Measurements from ENCODE around the gene PCDHGA11. TPM values are rescaled to one million over a fixed set of nuclear protein-coding genes. Genes with fewer than 3 reads are reported as not detected.

PCDHGA11 gene
- total and polyA plus RNA-seq, 2 of the 4 experiments (the other 2 are of a cell fraction): 5.4 to 6.9 TPM

DNA sequence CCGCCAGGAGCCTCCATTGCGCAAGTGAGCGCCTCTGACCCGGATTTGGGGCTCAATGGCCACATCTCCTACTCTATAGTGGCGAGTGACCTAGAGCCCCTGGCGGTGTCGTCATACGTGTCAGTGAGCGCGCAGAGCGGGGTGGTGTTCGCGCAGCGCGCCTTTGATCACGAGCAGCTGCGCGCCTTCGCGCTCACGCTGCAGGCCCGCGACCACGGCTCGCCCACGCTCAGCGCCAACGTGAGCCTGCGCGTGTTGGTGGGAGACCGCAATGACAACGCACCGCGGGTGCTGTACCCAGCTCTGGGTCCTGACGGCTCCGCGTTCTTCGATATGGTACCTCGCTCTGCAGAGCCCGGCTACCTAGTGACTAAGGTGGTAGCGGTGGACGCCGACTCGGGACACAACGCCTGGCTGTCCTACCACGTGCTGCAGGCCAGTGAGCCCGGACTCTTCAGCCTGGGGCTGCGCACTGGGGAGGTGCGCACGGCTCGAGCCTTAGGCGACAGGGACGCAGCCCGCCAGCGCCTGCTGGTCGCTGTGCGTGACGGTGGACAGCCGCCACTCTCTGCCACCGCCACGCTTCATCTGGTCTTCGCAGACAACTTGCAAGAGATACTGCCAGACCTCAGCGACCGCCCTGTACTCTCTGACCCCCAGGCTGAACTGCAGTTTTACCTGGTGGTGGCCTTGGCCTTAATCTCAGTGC is 11.1 kb upstream of the PCDHGA11 start:
- H3K4me2 ChIP-seq (ENCODE audit: low read depth, low read length): no peak overlapping the region
- H3K27me3 ChIP-seq (ENCODE audit: control insufficient read depth, insufficient read depth, low read length): no peaks in the 10 kb centered on the region
- dilution Hi-C loops (cut with HindIII; ENCODE audit: low sequenced_read_pairs, unreplicated experiment): no loop called here
- H2BK120ac ChIP-seq (ENCODE audit: low read depth, low read length): no peak overlapping the region
- H2BK20ac ChIP-seq (ENCODE audit: low read depth, low read length): no peak overlapping the region
- ATAC-seq (ENCODE audit: low read depth) (no peak), DNase-seq (no peak)
- H3K9me3 ChIP-seq (ENCODE audit: control insufficient read depth, insufficient read depth, low read length): peaks cover 59% of the 10 kb centered on the region
- no peak overlapping the region for H3K4ac ChIP-seq (ENCODE audit: low read depth, low read length)
- 52% methylated on average over 36 of the region's 64 CpGs; no CpG with 5 or more reads in 1 of the 2 experiments for WGBS, 2 experiments (ENCODE audit: extremely low coverage in 2 of 2, insufficient read length in 1 of 2)
- H3K9me1 ChIP-seq (ENCODE audit: insufficient read depth, low read length): no peaks in the 10 kb centered on the region
- peaks cover 17% of the 10 kb centered on the region; the same call in 1 of the 2 replicates for H3K36me3 ChIP-seq (ENCODE audit: control insufficient read depth, insufficient read depth, low read length)
- H3K18ac ChIP-seq (ENCODE audit: low read depth, low read length): no peak overlapping the region
- no peak overlapping the region for H3K27ac ChIP-seq (ENCODE audit: insufficient read depth, low read length)
- H4K8ac ChIP-seq (ENCODE audit: low read depth in 2 of 2, low read length in 2 of 2): no peak overlapping the region
- no peak overlapping the region for H2AFZ ChIP-seq (replicated peaks; ENCODE audit: low read length, poor library complexity)
- H2BK5ac ChIP-seq (ENCODE audit: low read depth, low read length, poor library complexity, severe bottlenecking): no peak overlapping the region
- no peak overlapping the region for H2AK9ac ChIP-seq (replicated peaks; ENCODE audit: low read depth, low read length, poor library complexity)
- no peak overlapping the region for H3K23ac ChIP-seq (ENCODE audit: low read depth, low read length)
- no peaks in the 10 kb centered on the region for H3K4me1 ChIP-seq (ENCODE audit: control insufficient read depth, insufficient read depth, low read length)
- H3K4me3 ChIP-seq (ENCODE audit: insufficient read depth, low read depth, low read length): no peak overlapping the region
- peak; percentile 34; the same call in 1 of the 2 replicates for TF ChIP-seq CEBPB (IDR thresholded peaks at IDR 0.05; ENCODE audit: low read depth, low read length)
- TF ChIP-seq MAFK (IDR thresholded peaks at IDR 0.05; ENCODE audit: low read depth, low read length): no peak
- no TSS peak for BruUV-seq (replicated peaks)
- H3K14ac ChIP-seq (replicated peaks; ENCODE audit: low read depth, low read length): no peak overlapping the region
- POLR2A ChIA-PET (ENCODE audit: unreplicated experiment): no interaction called here
- intact Hi-C loops (cut with micrococcal nuclease): loop anchor here (5.0 kb wide), 1 partner anchor 82 kb away; no protein-coding TSS in a partner anchor
- CTCF ChIA-PET: no interaction called here
- no peak overlapping the region for H3K56ac ChIP-seq (ENCODE audit: extremely low read depth, insufficient read depth, low read length)
- H4K5ac ChIP-seq (ENCODE audit: low read depth, low read length): no peak overlapping the region
- no peak overlapping the region for H3K9ac ChIP-seq (ENCODE audit: low read depth, low read length)
- no peak overlapping the region for H4K91ac ChIP-seq (ENCODE audit: insufficient read depth, low read depth, low read length)
- H2BK15ac ChIP-seq (ENCODE audit: low read depth, low read length): no peak overlapping the region
- in situ Hi-C loops (cut with MboI; ENCODE audit: low sequenced_read_pairs): no loop called here
- H2AK5ac ChIP-seq (ENCODE audit: low read depth, low read length): no peak overlapping the region
- peaks cover 10 to 12% of the 10 kb centered on the region in 2 experiments; a peak in 3 of 4 replicates for H3K79me1 ChIP-seq (ENCODE audit: low read depth in 1 of 2, low read length in 2 of 2)
- H4K20me1 ChIP-seq (ENCODE audit: insufficient read depth, low read length): no peaks in the 10 kb centered on the region
